HepG2 (cell line): ENCODE measurements around the gene FSHR. TPM values are rescaled to one million over a fixed set of nuclear protein-coding genes. Genes with fewer than 3 reads are reported as not detected.
A peak's percentile ranks its signal among the peaks of the same experiment; 100 is the strongest.

Experiments
- ATAC-seq: fragments of 200-7000 bp; cut with Tn5 transposase; 3 replicates; pipeline ENCODE4 v1.9.1; 2020; ENCODE audit warnings: mild to moderate bottlenecking, moderate library complexity
- BruUV-seq: library from RNA; stranded (reverse); fragments of 400-500 nt; replicated peaks from 2 replicates; lab custom pipeline; 2021; lab: Mats Ljungman, UMichigan
- CTCF ChIA-PET: fragments of 300-600 bp; formaldehyde crosslinking; extraction: SDS; loops from one replicate; lab custom pipeline; 2021; ENCODE audit warnings: low total read pairs, inconsistent platforms, low intra/inter-chr PET ratio; lab: Yijun Ruan, JAX
- POLR2A ChIA-PET: fragments of 350-600 bp; sonication (Branson Sonifier 250); formaldehyde crosslinking; loops from one replicate; lab custom pipeline; 2020; ENCODE audit warnings: antibody characterized with exemption, inconsistent platforms; lab: Yijun Ruan, JAX
- DNase-seq: peaks from one replicate; pipeline ENCODE4 v3.0.0-alpha.2; 2015; ENCODE audit warnings: low spot score
- FAIRE-seq: peaks from 3 replicates; lab custom pipeline; 2011; peaks lifted over from hg19 to GRCh38; lab: Jason Lieb, UNC
- H2AFZ ChIP-seq: one replicate; pipeline ENCODE4 v1.6.1; 2011; ENCODE audit warnings: low read length, inconsistent platforms
- H3K27ac ChIP-seq: fragments of 300-600 bp; 3 replicates; pipeline ENCODE4 v1.8.0; 2011; ENCODE audit warnings: mixed run types, mild to moderate bottlenecking, mixed read lengths, low read length, inconsistent platforms; ENCODE audit not compliant: insufficient read depth; ENCODE audit errors: extremely low read length
- H3K27me3 ChIP-seq, 2 experiments: fragments of 200-600 bp in 1 of 2; 2 replicates in 1 of 2; 3 replicates in 1 of 2; pipeline versions ENCODE4 v1.6.0 to v1.8.0; 2011; ENCODE audit warnings: low read length in 2 of 2, mild to moderate bottlenecking in 2 of 2, moderate library complexity in 2 of 2, inconsistent platforms in 1 of 2; ENCODE audit not compliant: insufficient read depth in 2 of 2, control insufficient read depth in 1 of 2
- H3K36me3 ChIP-seq, 2 experiments: fragments of 200-600 bp in 1 of 2; replicated peaks in 1 of 2; 2 replicates in 1 of 2; 3 replicates in 1 of 2; pipeline versions ENCODE4 v1.5.1 to v1.8.0; 2011; ENCODE audit warnings: low read length in 2 of 2, inconsistent platforms in 1 of 2; ENCODE audit not compliant: insufficient read depth in 2 of 2, control insufficient read depth in 1 of 2
- H3K4me1 ChIP-seq: 2 replicates; pipeline ENCODE4 v1.5.1; 2012; ENCODE audit warnings: low read length, inconsistent platforms; ENCODE audit not compliant: insufficient read depth
- H3K4me2 ChIP-seq: 2 replicates; pipeline ENCODE4 v1.6.0; 2011; ENCODE audit warnings: low read depth, low read length, inconsistent platforms
- H3K4me3 ChIP-seq, 3 experiments: fragments of 200-600 bp in 1 of 3; sonication (generic), shearing (Covaris generic) in 1 of 3; replicated peaks in 1 of 3; 2 replicates each; pipeline ENCODE4 v1.5.1; 2011 to 2016; ENCODE audit warnings: low read length in 3 of 3, inconsistent platforms in 2 of 3, low read depth in 2 of 3, mild to moderate bottlenecking in 2 of 3, control low read depth in 1 of 3, mixed read lengths in 1 of 3; ENCODE audit not compliant: insufficient read depth in 1 of 3
- H3K79me2 ChIP-seq: one replicate; pipeline ENCODE4 v1.6.1; 2011; ENCODE audit warnings: low read length, inconsistent platforms; ENCODE audit not compliant: insufficient read depth
- H3K9ac ChIP-seq: 2 replicates; pipeline ENCODE4 v1.6.0; 2011; ENCODE audit warnings: mild to moderate bottlenecking, low read depth, low read length, inconsistent platforms; ENCODE audit not compliant: insufficient read depth
- H3K9me3 ChIP-seq: 2 replicates; pipeline ENCODE4 v1.5.1; 2012; ENCODE audit warnings: mild to moderate bottlenecking, low read length
- H4K20me1 ChIP-seq: 2 replicates; pipeline ENCODE4 v1.6.0; 2011; ENCODE audit warnings: inconsistent platforms, mild to moderate bottlenecking, low read length, moderate library complexity; ENCODE audit not compliant: insufficient read depth
- HOXA3 ChIP-seq: sonication (generic); formaldehyde crosslinking; IDR thresholded peaks from 2 replicates; pipeline ENCODE4 v1.5.0; 2020; ENCODE audit warnings: missing genetic modification reagents
- IKZF1 ChIP-seq: fragments of 450-650 bp; IDR thresholded peaks from 2 replicates; pipeline ENCODE4 v1.7.1; 2016
- KLF13 ChIP-seq: sonication (generic); formaldehyde crosslinking; IDR thresholded peaks from 2 replicates; pipeline ENCODE4 v1.4.0; 2020; ENCODE audit warnings: mild to moderate bottlenecking, missing genetic modification reagents
- KMT2B ChIP-seq: IDR thresholded peaks from 2 replicates; pipeline ENCODE4 v1.6.1; 2016; ENCODE audit warnings: missing genetic modification reagents, missing compliant biosample characterization
- POLR2G ChIP-seq: fragments of 200-400 bp; formaldehyde crosslinking; IDR thresholded peaks from 2 replicates; pipeline ENCODE4 v1.6.1; 2018; ENCODE audit warnings: mild to moderate bottlenecking, low read depth, low read length, moderate library complexity
- RARG ChIP-seq: sonication (generic); formaldehyde crosslinking; IDR thresholded peaks from 2 replicates; pipeline ENCODE4 v1.4.0; 2020; ENCODE audit warnings: low read depth, mild to moderate bottlenecking, missing genetic modification reagents
- RNF219 ChIP-seq: sonication (generic); formaldehyde crosslinking; IDR thresholded peaks from 2 replicates; pipeline ENCODE4 v1.5.0; 2020; ENCODE audit warnings: mild to moderate bottlenecking, missing genetic modification reagents
- RORA ChIP-seq: sonication (generic); formaldehyde crosslinking; IDR thresholded peaks from 2 replicates; pipeline ENCODE4 v1.5.0; 2020; ENCODE audit warnings: mild to moderate bottlenecking, missing genetic modification reagents, moderate library complexity
- STAG1 ChIP-seq: sonication (generic); formaldehyde crosslinking; IDR thresholded peaks from 2 replicates; pipeline ENCODE4 v1.4.0; 2020; ENCODE audit warnings: missing genetic modification reagents
- TOPORS ChIP-seq: sonication (generic); formaldehyde crosslinking; IDR thresholded peaks from 2 replicates; pipeline ENCODE4 v1.8.0; 2023; ENCODE audit warnings: mild to moderate bottlenecking, missing genetic modification reagents
- XRCC5 ChIP-seq: fragments of 200-400 bp; formaldehyde crosslinking; optimal IDR thresholded peaks from 2 replicates; pipeline ENCODE3; 2017; ENCODE audit warnings: mild to moderate bottlenecking, low read length
- ZNF3 ChIP-seq: IDR thresholded peaks from 2 replicates; pipeline ENCODE4 v1.7.0; 2017; ENCODE audit warnings: inconsistent platforms
- ZNF572 ChIP-seq: sonication (generic); formaldehyde crosslinking; IDR thresholded peaks from 2 replicates; pipeline ENCODE4 v1.5.1; 2020; ENCODE audit warnings: mild to moderate bottlenecking, missing genetic modification reagents
- ZSCAN9 ChIP-seq: IDR thresholded peaks from 2 replicates; pipeline ENCODE4 v1.6.1; 2016; ENCODE audit warnings: borderline replicate concordance
- WGBS: methylation state at CpG from one replicate; pipeline ENCODE4 v1.1.6; 2017; ENCODE audit warnings: low lambda C conversion rate; 5-methylcytosine and 5-hydroxymethylcytosine counted together
- in situ Hi-C: cut with HindIII; loops from 2 replicates; pipeline ENCODE4 v1.10.0; 2017; ENCODE audit warnings: low pct_unique_long_range_greater_than_20kb; ENCODE audit not compliant: extremely low pct_ligation_motif_present
- intact Hi-C: fragments of 100-400 bp; cut with micrococcal nuclease; formaldehyde crosslinking; loops from one replicate; pipeline ENCODE4 v1.10.0; 2022; ENCODE audit not compliant: unreplicated experiment
- polyA plus RNA-seq, 8 experiments: library from polyadenylated mRNA; depleted of rRNA in 3 of 8; stranded (reverse) in 7 of 8; unstranded in 1 of 8; fragments of >200 nt; fragmentation: Illumina TruSeq in 4 of 8; extraction: Trizol in 4 of 8; gene quantifications; 2 replicates each; pipeline versions ENCODE4 v1.2.1 to v1.2.3, GENCODE V29; 2011 to 2016; ENCODE audit warnings: low read depth in 4 of 8, missing spikeins in 1 of 8, mixed read lengths in 1 of 8; ENCODE audit not compliant: insufficient read depth in 1 of 8
- total RNA-seq, 5 experiments: library from RNA; depleted of rRNA; stranded (reverse); fragments of >200 nt; fragmentation: Illumina TruSeq; extraction: Trizol; gene quantifications; 2 replicates each; pipeline ENCODE4 v1.2.3, GENCODE V29; 2016; ENCODE audit warnings: low read depth in 1 of 5
- TF ChIP-seq, protein P1 (sequence below): sonication (generic); formaldehyde crosslinking; IDR thresholded peaks from 2 replicates; pipeline ENCODE4 v1.8.0; 2022; ENCODE audit warnings: mild to moderate bottlenecking, missing genetic modification reagents, moderate library complexity

The FSHR gene
- total and polyA plus RNA-seq, 2 of the 13 experiments (the other 11 are each of a cell fraction or from before 2014, with no cell fraction given), result not detected

DNA sequence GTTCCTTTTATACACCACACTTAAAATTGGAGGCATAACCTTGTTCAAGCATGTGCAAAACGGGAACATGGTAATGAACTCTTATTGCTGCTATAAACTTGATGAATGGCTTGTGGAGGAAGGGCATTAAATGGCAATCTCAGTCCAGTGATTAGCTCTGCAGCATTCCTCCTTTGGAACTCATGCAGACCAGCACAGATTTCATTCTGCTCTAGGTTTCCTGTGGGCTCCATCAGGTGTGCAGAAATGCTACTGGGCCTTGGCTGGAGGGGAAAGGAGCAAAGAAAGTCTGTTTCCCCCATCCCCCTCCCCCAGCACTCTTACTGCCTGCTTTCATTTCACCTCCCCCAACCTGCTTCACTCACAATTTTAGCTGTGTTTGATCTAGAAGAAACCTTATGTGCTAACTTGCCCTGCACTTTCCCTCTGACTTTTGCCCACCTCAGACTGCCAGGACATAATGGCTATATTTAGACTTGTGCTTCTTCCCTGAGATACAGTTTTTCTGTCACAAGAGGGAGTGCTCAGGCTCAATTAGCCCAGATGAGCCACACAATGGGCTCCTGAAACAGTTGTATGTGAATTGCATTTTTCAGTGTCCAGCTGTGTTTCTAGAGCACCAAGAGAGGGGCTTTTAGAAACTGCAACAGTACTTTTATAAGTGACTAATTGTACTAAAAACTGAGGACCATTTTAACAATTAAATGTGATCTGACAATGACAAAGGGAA lies 109.8 kb downstream of the FSHR start:
- H2AFZ ChIP-seq, result no peak overlapping the region
- TF ChIP-seq STAG1, result peak; percentile 24; the same call in 1 of the 2 replicates
- TF ChIP-seq KMT2B (CRISPR knock-in tag), result no peak
- ChIA-PET CTCF (no interaction called here), POLR2A (no interaction called here)
- BruUV-seq, result no TSS peak
- FAIRE-seq (peak; percentile 18), DNase-seq (peak; percentile 6), ATAC-seq (peak; percentile 83)
- no peak overlapping the region for H3K27ac ChIP-seq
- no peak overlapping the region for H3K4me3 ChIP-seq
- no peaks in the 10 kb centered on the region for H3K79me2 ChIP-seq
- in situ Hi-C loops (no loop called here), intact Hi-C loops (no loop called here)
- no peak overlapping the region for H3K9ac ChIP-seq
- no peaks in the 10 kb centered on the region for H3K36me3 ChIP-seq
- H3K4me1 ChIP-seq, result no peaks in the 10 kb centered on the region
- H4K20me1 ChIP-seq, result no peaks in the 10 kb centered on the region
- H3K27me3 ChIP-seq, result no peaks in the 10 kb centered on the region
- WGBS, result 0% methylated on average over 1 of the region's 1 CpG
- no peak overlapping the region for H3K4me2 ChIP-seq
- no peaks in the 10 kb centered on the region for H3K9me3 ChIP-seq

DNA sequence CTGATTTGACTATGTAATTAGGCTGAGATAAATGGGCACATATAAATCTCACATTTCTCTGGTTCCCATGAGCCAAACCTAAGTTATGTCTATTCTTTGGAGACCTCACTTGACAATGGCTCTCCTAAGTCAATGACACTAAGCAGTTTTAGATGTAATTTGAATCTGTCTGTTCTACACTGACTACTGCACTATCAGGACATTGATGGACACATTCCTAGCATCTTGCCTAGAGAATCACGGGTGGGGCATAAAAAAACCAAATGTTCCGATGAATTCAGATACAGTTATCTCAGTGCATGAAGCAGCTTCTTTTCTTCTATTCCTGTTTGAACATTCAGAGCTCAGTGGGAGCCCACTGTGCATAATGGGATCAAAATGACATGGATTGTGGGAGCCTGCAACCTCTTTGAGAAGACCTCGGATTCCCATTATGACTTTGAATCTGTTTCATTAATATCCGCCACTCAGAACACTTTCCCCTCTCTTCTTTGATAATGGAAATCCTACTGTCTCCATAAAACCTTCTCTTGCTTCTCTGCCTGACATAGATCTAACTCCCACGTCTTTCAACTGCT lies 110.8 kb downstream of the FSHR start:
- Histone ChIP-seq H2AFZ (no peak overlapping the region), H3K27me3 (no peaks in the 10 kb centered on the region), H3K9ac (no peak overlapping the region), H3K79me2 (no peaks in the 10 kb centered on the region), H3K27ac (no peak overlapping the region), H3K4me1 (no peaks in the 10 kb centered on the region), H3K36me3 (no peaks in the 10 kb centered on the region), H3K4me2 (no peak overlapping the region), H3K9me3 (no peaks in the 10 kb centered on the region), H3K4me3 (no peak overlapping the region), H4K20me1 (no peaks in the 10 kb centered on the region)
- ChIA-PET CTCF (no interaction called here), POLR2A (no interaction called here)
- in situ Hi-C loops, result no loop called here
- ATAC-seq, result no peak
- 10% methylated on average over 5 of the region's 5 CpGs for WGBS
- intact Hi-C loops, result no loop called here
- DNase-seq, result no peak
- BruUV-seq, result no TSS peak
- no peak for TF ChIP-seq TOPORS (CRISPR knock-in tag)
- TF ChIP-seq XRCC5, result no peak
- no peak for TF ChIP-seq ZSCAN9 (CRISPR knock-in tag)
- no peak for TF ChIP-seq RARG (CRISPR knock-in tag)
- TF ChIP-seq POLR2G, result no peak
- no peak for TF ChIP-seq ZNF572 (CRISPR knock-in tag)
- TF ChIP-seq KLF13, result no peak
- TF ChIP-seq, protein P1, sequence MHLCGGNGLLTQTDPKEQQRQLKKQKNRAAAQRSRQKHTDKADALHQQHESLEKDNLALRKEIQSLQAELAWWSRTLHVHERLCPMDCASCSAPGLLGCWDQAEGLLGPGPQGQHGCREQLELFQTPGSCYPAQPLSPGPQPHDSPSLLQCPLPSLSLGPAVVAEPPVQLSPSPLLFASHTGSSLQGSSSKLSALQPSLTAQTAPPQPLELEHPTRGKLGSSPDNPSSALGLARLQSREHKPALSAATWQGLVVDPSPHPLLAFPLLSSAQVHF (CRISPR knock-in tag), result no peak
- TF ChIP-seq IKZF1, result no peak
- no peak for TF ChIP-seq HOXA3 (CRISPR knock-in tag)
- TF ChIP-seq ZNF3 (CRISPR knock-in tag), result no peak
- no peak for TF ChIP-seq RNF219 (CRISPR knock-in tag)
- no peak for TF ChIP-seq RORA (CRISPR knock-in tag)
- FAIRE-seq, result no peak
